ENCODE measurements around the gene SH2B3. TPM values are rescaled to one million over a fixed set of nuclear protein-coding genes. Genes with fewer than 3 reads are reported as not detected.

Gene SH2B3
- total and polyA plus RNA-seq, 2 donors (not counting 3 experiments of a cell fraction or from before 2014, with no cell fraction given), result 63.1 to 97.9 TPM

DNA sequence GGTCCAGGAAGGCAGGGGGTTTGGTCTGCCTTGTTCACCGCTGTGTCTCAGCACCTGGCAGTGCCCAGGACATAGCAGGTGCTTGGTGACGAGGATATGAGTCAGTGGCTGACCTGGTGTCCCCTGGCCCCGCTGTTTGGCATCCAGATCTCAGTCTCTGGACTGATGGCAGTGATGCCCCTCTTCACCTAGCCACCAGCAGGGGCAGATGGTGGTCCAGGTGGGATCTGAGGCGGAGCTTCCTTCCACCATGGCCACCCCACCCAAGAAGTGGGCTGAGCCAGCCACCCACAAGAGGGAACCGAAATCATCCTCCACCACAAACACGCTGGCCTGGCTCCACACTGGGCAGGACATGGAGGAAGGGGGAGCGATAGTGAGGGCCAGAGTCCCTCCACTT, 16.1 kb upstream of the SH2B3 start:
- ChIA-PET CTCF (interaction anchor here (1.7 kb wide), 1 partner anchor 62 kb away, joined by 8 read pairs; no protein-coding TSS in a partner anchor), POLR2A (no interaction called here)
- H3K9me1 ChIP-seq (replicated peaks; ENCODE audit: control insufficient read depth, extremely low read depth, insufficient read depth, low read length), result no peaks in the 10 kb centered on the region
- no TSS peak for BruUV-seq (replicated peaks)
- H3K9me3 ChIP-seq (replicated peaks; ENCODE audit: control insufficient read depth, insufficient read depth, low read length), result no peaks in the 10 kb centered on the region
- peaks cover 0 to 2% of the 10 kb centered on the region in 2 experiments for H3K27me3 ChIP-seq (ENCODE audit: control insufficient read depth in 2 of 2, insufficient read depth in 2 of 2, low read length in 2 of 2)
- no peak overlapping the region for H3K9ac ChIP-seq (replicated peaks; ENCODE audit: extremely low read depth, insufficient read depth, low read length)
- H3K4me2 ChIP-seq (ENCODE audit: insufficient read depth, low read length), result no peak overlapping the region
- FAIRE-seq (no peak), DNase-seq (ENCODE audit: low read depth, low spot score) (no peak)
- intact Hi-C loops (cut with micrococcal nuclease) (no loop called here), dilution Hi-C loops (cut with MboI; ENCODE audit: extremely low pct_ligation_motif_present, low sequenced_read_pairs) (no loop called here)
- H3K36me3 ChIP-seq (ENCODE audit: control insufficient read depth in 2 of 2, extremely low read depth in 1 of 2, insufficient read depth in 2 of 2, low read length in 2 of 2), result no peaks in the 10 kb centered on the region
- no peak overlapping the region for H3K27ac ChIP-seq (ENCODE audit: insufficient read depth, low read depth, low read length)
- H4K20me1 ChIP-seq (replicated peaks; ENCODE audit: control insufficient read depth, extremely low read depth, insufficient read depth, low read length), result no peaks in the 10 kb centered on the region
- no peaks in the 10 kb centered on the region for H3K4me1 ChIP-seq (ENCODE audit: control insufficient read depth, extremely low read depth, insufficient read depth, low read length)
- no peak overlapping the region for H3K4me3 ChIP-seq (replicated peaks in 1 of 3; ENCODE audit: insufficient read depth in 1 of 3, low read depth in 1 of 3, low read length in 3 of 3)
- H2AFZ ChIP-seq (ENCODE audit: low read depth, low read length), result no peak overlapping the region
- no peaks in the 10 kb centered on the region for H3K79me2 ChIP-seq (ENCODE audit: control insufficient read depth, insufficient read depth, low read length)
- TF ChIP-seq GATA2 (IDR thresholded peaks at IDR 0.05; ENCODE audit: insufficient read depth, insufficient read length, low read depth, low read length) (no peak), JUN (IDR thresholded peaks at IDR 0.05; ENCODE audit: borderline replicate concordance, insufficient read depth, insufficient read length, low read depth) (no peak), MYC (IDR thresholded peaks at IDR 0.05; ENCODE audit: low read depth, low read length) (no peak), POLR2A (IDR thresholded peaks at IDR 0.05; ENCODE audit: low read depth, low read length) (no peak), POLR2AphosphoS5 (IDR thresholded peaks at IDR 0.05; ENCODE audit: insufficient read depth, low read depth, low read length) (no peak), CTCF (IDR thresholded peaks at IDR 0.05; ENCODE audit: extremely low read depth in 1 of 2, insufficient read depth in 1 of 2, low read depth in 1 of 2, low read length in 2 of 2) (no peak), FOS (IDR thresholded peaks at IDR 0.05; ENCODE audit: borderline replicate concordance, insufficient read depth, low read length) (no peak), EZH2 (IDR thresholded peaks at IDR 0.05; ENCODE audit: borderline replicate concordance, low read depth, low read length, severe bottlenecking) (no peak)
- TF ChIP-seq, protein P1, sequence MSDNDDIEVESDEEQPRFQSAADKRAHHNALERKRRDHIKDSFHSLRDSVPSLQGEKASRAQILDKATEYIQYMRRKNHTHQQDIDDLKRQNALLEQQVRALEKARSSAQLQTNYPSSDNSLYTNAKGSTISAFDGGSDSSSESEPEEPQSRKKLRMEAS (IDR thresholded peaks at IDR 0.05; ENCODE audit: insufficient read depth, insufficient read length), result no peak

Data from endothelial cell of umbilical vein (primary cell).